Upper lobe of left lung (tissue), 6 donors: ENCODE measurements around the gene CYS1. TPM values are rescaled to one million over a fixed set of nuclear protein-coding genes. Genes with fewer than 3 reads are reported as not detected.

Experiments
- ATAC-seq, 2 donors: fragments of 200-7000 bp; cut with Tn5 transposase; one replicate each; pipeline ENCODE4 v1.9.1; 2022; ENCODE audit warnings: mild to moderate bottlenecking in 2 of 2, moderate library complexity in 2 of 2; ENCODE audit not compliant: low FRiP score in 2 of 2
- DNase-seq, 2 donors: peaks; one replicate each; pipeline ENCODE4 v3.0.0-alpha.2; 2019 to 2020
- H3K27ac ChIP-seq, 4 donors: fragments of 200-600 bp; sonication (generic); one replicate each; pipeline ENCODE4 v1.5.1; 2016 to 2019
- H3K27me3 ChIP-seq, 4 donors: fragments of 200-600 bp; sonication (generic); one replicate each; pipeline ENCODE4 v1.5.1; 2017 to 2019
- H3K36me3 ChIP-seq, 4 donors: fragments of 200-600 bp; sonication (generic); one replicate each; pipeline ENCODE4 v1.5.1; 2016 to 2019
- H3K4me1 ChIP-seq, 4 donors: fragments of 200-600 bp; sonication (generic); one replicate each; pipeline ENCODE4 v1.5.1; 2018 to 2019
- H3K4me3 ChIP-seq, 4 donors: fragments of 200-600 bp; sonication (generic); one replicate each; pipeline ENCODE4 v1.5.1; 2017 to 2019; ENCODE audit warnings: mild to moderate bottlenecking in 2 of 4, moderate library complexity in 1 of 4
- H3K9me3 ChIP-seq, 4 donors: fragments of 200-600 bp; sonication (generic); one replicate each; pipeline ENCODE4 v1.5.1; 2018 to 2019
- EP300 ChIP-seq, 4 donors: sonication (generic); formaldehyde crosslinking; IDR thresholded peaks; one replicate each; pipeline ENCODE4 v1.5.1; 2017; ENCODE audit warnings: antibody characterized with exemption in 4 of 4, control low read depth in 2 of 4
- POLR2A ChIP-seq, 4 donors: fragments of 450-650 bp; IDR thresholded peaks; one replicate each; pipeline ENCODE4 v1.5.1; 2016 to 2017; ENCODE audit warnings: antibody characterized with exemption in 4 of 4, mild to moderate bottlenecking in 2 of 4
- POLR2AphosphoS5 ChIP-seq, 2 donors: sonication (generic); formaldehyde crosslinking; IDR thresholded peaks; one replicate each; pipeline ENCODE4 v1.5.1; 2017; ENCODE audit warnings: antibody characterized with exemption in 2 of 2
- whole genome bisulfite sequencing, 2 donors: methylation state at CpG; one replicate each; pipeline ENCODE4 v1.1.5; 2017 to 2018; 5-methylcytosine and 5-hydroxymethylcytosine counted together
- total RNA-seq, 6 donors: library from RNA; depleted of rRNA in 4 of 6; stranded (reverse); fragments of >200 nt in 4 of 6; gene quantifications; one replicate each; pipeline versions ENCODE4 v1.1.0 to v1.2.1, GENCODE V29; 2016 to 2021
- TF ChIP-seq, protein P1 (sequence below), 6 experiments: fragments of 450-650 bp in 4 of 6; fragments of 200-600 bp in 2 of 6; sonication (generic) in 2 of 6; IDR thresholded peaks; one replicate each; pipeline ENCODE4 v1.5.1; 2016 to 2019; ENCODE audit warnings: antibody characterized with exemption in 6 of 6
- donor health status: DM: no; HTN: no; CAD: no; lungs with moderate emphysema.
- donor health status: DM: no; HTN: yes; CAD: no; lungs with severe emphysema.

The CYS1 gene
- total RNA-seq, 6 donors from 2014 or later = 1.0 to 8.2 (median 5.6) TPM

GRCh38 chr2:10019602-10020400 is 60.4 kb downstream of the CYS1 start:
- peak in 1 of 2 donors; percentile 66 for DNase-seq
- TF ChIP-seq POLR2A (IDR thresholded peaks at IDR 0.05) = no peak
- TF ChIP-seq, protein P1, sequence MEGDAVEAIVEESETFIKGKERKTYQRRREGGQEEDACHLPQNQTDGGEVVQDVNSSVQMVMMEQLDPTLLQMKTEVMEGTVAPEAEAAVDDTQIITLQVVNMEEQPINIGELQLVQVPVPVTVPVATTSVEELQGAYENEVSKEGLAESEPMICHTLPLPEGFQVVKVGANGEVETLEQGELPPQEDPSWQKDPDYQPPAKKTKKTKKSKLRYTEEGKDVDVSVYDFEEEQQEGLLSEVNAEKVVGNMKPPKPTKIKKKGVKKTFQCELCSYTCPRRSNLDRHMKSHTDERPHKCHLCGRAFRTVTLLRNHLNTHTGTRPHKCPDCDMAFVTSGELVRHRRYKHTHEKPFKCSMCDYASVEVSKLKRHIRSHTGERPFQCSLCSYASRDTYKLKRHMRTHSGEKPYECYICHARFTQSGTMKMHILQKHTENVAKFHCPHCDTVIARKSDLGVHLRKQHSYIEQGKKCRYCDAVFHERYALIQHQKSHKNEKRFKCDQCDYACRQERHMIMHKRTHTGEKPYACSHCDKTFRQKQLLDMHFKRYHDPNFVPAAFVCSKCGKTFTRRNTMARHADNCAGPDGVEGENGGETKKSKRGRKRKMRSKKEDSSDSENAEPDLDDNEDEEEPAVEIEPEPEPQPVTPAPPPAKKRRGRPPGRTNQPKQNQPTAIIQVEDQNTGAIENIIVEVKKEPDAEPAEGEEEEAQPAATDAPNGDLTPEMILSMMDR (IDR thresholded peaks at IDR 0.05) = no peak
- TF ChIP-seq EP300 (IDR thresholded peaks at IDR 0.05) = no peak
- TF ChIP-seq POLR2AphosphoS5 (IDR thresholded peaks at IDR 0.05) = no peak
- ATAC-seq = no peak
- Histone ChIP-seq H3K27ac (peak overlapping the region in 2 of 4 donors; percentile 30 to 62), H3K4me3 (no peak overlapping the region), H3K9me3 (no peaks in the 10 kb centered on the region), H3K36me3 (no peaks in the 10 kb centered on the region), H3K4me1 (peaks cover 0 to 9% (median 6%) of the 10 kb centered on the region in 4 donors), H3K27me3 (no peaks in the 10 kb centered on the region)
- 32 to 76% methylated on average over 3 to 26 of the region's 27 CpGs for WGBS, 2 donors

DNA sequence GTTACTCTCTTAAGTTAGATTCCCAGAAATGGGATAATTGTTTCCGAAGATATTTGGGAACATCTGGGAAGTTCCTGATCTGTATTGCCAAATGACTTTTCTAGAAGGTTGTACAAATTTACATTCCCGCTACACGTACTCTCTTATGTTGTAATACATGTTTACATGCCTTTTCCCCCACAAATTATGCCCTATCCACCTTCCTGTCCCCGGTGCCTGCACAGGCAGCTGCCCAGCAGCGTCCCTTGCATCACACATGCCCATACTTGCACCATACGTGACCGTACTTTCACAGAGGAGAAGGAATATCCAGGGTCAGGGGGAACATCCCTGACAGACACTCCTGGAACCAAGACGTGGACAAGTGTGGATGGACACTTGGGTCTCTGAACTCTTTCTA is 61.0 kb downstream of the CYS1 start:
- H3K9me3 ChIP-seq = no peaks in the 10 kb centered on the region
- ATAC-seq (peak in 1 of 2 donors; percentile 30), DNase-seq (peak in 1 of 2 donors; percentile 78)
- no peaks in the 10 kb centered on the region for H3K36me3 ChIP-seq
- peak overlapping the region in 2 of 4 donors; percentile 30 to 62 for H3K27ac ChIP-seq
- H3K4me1 ChIP-seq = peaks cover 0 to 9% (median 6%) of the 10 kb centered on the region in 4 donors
- 46 to 54% methylated on average over 7 to 8 of the region's 8 CpGs for WGBS, 2 donors
- TF ChIP-seq POLR2AphosphoS5 (IDR thresholded peaks at IDR 0.05) (peak; percentile 75 to 85), EP300 (IDR thresholded peaks at IDR 0.05) (peak in 2 of 4 donors; percentile 4 to 77), POLR2A (IDR thresholded peaks at IDR 0.05) (no peak)
- TF ChIP-seq, protein P1 (IDR thresholded peaks at IDR 0.05) = no peak
- H3K27me3 ChIP-seq = no peaks in the 10 kb centered on the region
- no peak overlapping the region for H3K4me3 ChIP-seq

DNA sequence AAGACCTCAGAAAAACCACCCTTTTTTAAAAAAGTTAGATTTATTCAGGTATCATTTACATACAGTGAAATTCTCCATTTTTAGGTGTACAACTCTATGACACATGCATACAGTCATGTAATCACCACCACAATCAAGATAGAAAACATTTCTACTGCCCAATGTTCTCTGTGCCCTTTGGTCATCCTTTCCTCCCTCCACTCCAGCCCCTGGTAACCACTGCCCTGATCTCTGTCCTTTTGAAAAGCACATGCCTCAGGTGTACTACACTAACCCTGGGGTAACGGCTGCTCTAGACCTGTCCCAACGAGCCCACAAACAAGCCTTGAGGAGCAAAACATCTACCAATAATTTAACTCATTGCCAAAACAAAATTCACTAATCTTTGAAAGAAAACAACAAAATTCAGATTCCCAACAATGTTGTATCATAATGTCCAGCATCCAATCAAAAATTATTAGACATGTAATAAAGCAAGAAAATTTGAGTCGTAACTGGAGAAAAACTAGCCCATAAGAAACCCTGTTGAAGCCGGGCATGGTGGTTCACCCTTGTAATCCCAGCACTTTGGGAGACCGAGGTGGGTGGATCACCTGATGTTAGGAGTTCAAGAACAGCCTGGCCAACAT is 62.8 kb downstream of the CYS1 start:
- 87 to 92% methylated on average over 5 of the region's 5 CpGs for WGBS, 2 donors
- no peaks in the 10 kb centered on the region for H3K9me3 ChIP-seq
- no peak overlapping the region for H3K4me3 ChIP-seq
- H3K27me3 ChIP-seq = no peaks in the 10 kb centered on the region
- TF ChIP-seq POLR2A (IDR thresholded peaks at IDR 0.05) (no peak), POLR2AphosphoS5 (IDR thresholded peaks at IDR 0.05) (no peak), EP300 (IDR thresholded peaks at IDR 0.05) (no peak)
- TF ChIP-seq, protein P1 (IDR thresholded peaks at IDR 0.05) = no peak
- peaks cover 0 to 9% (median 6%) of the 10 kb centered on the region in 4 donors for H3K4me1 ChIP-seq
- no peak overlapping the region for H3K27ac ChIP-seq
- no peak for DNase-seq
- no peaks in the 10 kb centered on the region for H3K36me3 ChIP-seq
- no peak for ATAC-seq

GRCh38 chr2:10016802-10017258 is 63.4 kb downstream of the CYS1 start:
- Histone ChIP-seq H3K36me3 (no peaks in the 10 kb centered on the region), H3K9me3 (no peaks in the 10 kb centered on the region), H3K27me3 (no peaks in the 10 kb centered on the region), H3K27ac (no peak overlapping the region), H3K4me3 (no peak overlapping the region), H3K4me1 (peaks cover 0 to 9% (median 6%) of the 10 kb centered on the region in 4 donors)
- TF ChIP-seq EP300 (IDR thresholded peaks at IDR 0.05) (no peak), POLR2AphosphoS5 (IDR thresholded peaks at IDR 0.05) (no peak), POLR2A (IDR thresholded peaks at IDR 0.05) (no peak)
- TF ChIP-seq, protein P1 (IDR thresholded peaks at IDR 0.05) = no peak
- ATAC-seq (no peak), DNase-seq (no peak)
- WGBS, 2 donors = 89 to 91% methylated on average over 8 of the region's 8 CpGs
